GM18511 (cell line): ENCODE results near the gene ASTN2.

Source experiments
- ATAC-seq: cut with Tn5 transposase; IDR thresholded peaks from one replicate; pipeline ENCODE4 v1.9.1; 2021; ENCODE audit warnings: mild to moderate bottlenecking, moderate library complexity; ENCODE audit not compliant: unreplicated experiment

ASTN2 gene

DNA sequence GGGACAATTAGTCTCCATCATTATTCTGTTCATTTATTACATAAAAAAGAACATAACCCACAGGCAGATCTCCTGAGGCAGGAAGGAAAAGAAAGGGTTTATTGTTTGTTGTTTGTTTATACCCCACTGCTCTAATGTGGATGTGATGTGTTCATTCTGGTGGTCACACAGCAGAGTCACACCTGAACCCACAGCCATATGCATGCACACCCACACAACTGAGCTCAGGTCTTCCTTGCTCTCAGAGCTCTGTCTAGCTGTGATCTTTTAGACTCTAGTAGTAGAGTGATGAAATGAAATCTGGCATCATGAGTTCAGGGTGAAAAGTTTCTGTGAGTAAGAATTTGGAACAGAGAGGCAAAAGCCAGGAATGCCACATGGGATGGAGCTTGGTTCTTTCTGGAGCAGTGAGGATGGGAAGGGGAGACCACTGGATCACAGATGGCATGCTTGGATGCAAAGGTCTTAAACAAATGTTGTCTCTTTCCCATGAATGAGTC lies 1034.3 kb downstream of the ASTN2 start:
- ATAC-seq = no peak

DNA sequence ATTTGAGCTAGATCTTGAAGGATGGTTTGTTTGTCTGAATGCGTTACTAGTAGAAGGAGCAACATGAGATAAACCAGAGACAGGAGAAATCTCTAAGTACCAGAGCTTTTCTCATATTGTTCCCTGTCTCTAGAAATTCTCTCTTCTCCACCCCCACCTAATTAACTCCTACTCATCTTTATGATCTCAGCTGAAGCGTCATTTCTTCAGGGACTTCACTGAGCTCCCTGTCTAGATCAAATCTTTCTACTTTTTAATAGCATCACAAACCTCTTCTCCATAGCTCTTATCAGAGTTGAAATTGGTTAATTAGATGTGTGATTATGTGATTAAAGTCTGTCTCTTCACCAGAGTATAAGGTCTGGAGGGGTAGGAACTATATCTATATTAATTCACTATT lies 1035.0 kb downstream of the ASTN2 start:
- no peak for ATAC-seq

DNA sequence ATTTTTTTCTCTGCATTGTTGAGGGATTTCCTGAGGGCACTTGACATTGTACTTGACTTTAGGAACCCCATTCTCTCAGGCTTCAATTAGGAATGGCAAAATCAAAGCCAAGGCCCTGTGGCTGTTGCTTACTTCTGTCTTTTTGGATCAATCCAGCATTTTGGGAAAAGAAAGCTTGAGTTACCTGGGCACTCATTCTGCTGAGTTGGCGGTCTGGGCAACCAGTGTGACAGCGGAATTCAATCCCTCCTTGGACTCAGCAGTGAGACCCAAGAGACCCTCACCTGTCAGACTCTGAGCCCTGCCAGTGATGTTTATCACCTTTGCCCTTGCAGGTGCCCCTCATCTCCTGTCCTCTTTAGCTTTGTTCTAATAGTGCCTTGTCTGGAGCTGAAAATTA lies 1036.0 kb downstream of the ASTN2 start:
- no peak for ATAC-seq

DNA sequence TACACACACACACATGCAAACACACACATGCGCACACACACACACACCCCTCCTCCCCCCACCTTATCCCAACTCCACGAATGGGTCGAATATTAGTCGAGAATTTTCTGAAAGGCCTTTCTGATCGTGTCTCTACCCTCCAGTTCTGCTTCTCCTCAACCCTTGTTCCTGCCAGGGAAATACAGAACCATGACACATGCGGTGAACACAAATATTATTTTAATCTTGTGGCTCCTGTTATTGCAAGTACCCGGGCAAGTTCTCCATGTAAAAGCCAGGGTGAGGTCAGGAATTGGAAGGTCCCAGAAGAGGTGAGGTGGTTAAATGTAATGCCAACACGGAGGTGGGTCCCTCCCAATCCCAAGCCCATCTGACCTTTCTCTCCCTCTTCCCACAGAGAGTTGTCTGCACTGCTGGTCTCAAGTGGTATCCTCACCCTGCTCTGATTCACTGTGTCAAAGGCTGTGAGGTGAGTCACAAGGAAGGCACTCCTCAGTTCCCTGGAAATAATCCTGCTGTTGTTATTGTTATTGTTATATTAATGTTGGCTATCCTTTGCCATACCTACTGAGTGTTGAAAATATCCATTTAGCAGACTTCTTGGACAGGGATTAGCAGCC lies 1037.6 kb downstream of the ASTN2 start:
- no peak for ATAC-seq
